GM12874 (cell line): ENCODE results near the gene SUSD2.

Source experiments
- CTCF ChIP-seq: IDR thresholded peaks from 2 replicates; pipeline ENCODE4 v1.5.1; 2011; ENCODE audit warnings: low read depth, mild to moderate bottlenecking, control low read depth, low read length, moderate library complexity; ENCODE audit not compliant: insufficient read depth

Gene SUSD2

DNA sequence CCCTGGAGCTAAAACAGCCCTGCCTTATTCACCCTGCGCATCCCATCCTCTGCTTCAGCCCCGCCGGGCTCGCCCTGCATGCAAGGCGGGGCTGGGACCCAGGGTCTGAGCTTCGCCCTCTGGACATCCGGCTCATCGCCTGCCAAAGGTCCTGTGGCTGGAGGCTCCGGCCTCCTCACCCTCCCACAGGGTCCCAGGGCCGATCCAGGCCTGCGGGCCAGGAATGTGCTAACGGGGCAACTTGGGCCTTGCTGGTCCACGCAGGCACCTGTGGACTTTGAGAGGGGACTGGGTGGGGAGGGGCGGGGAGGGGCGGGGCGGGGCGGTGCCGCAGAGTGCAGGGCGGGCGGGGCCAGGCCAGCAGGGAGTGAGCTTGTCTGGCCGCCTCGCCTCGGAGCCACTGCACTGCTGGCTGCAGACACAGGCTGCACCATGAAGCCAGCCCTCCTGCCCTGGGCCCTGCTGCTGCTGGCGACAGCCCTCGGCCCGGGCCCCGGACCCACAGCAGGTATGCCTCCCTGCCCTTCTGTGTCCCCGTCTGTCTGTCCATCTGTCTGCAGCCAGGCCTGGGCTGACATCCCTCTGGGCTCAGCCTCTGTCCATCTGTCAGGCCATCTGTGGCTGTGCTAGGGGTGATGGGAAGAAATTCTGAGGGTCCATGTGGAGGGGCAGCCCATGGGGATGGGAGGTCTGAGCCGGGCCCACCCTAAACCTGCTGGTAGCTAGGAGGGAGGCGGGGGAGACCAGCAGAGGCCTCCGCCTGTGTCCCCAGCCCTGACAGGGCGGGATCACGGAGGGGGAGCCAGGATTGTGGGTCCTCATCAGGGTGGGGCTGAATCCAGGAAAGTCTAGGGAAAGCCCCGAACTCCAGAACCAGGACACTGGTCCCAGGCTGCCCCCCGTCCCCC, at the start of gene SUSD2:
SUSD2 (plus strand) TSS at position 400 of the 908 bp plus-strand sequence; CDS start at position 433, 33 bp downstream.
- TF ChIP-seq CTCF, result no peak

DNA sequence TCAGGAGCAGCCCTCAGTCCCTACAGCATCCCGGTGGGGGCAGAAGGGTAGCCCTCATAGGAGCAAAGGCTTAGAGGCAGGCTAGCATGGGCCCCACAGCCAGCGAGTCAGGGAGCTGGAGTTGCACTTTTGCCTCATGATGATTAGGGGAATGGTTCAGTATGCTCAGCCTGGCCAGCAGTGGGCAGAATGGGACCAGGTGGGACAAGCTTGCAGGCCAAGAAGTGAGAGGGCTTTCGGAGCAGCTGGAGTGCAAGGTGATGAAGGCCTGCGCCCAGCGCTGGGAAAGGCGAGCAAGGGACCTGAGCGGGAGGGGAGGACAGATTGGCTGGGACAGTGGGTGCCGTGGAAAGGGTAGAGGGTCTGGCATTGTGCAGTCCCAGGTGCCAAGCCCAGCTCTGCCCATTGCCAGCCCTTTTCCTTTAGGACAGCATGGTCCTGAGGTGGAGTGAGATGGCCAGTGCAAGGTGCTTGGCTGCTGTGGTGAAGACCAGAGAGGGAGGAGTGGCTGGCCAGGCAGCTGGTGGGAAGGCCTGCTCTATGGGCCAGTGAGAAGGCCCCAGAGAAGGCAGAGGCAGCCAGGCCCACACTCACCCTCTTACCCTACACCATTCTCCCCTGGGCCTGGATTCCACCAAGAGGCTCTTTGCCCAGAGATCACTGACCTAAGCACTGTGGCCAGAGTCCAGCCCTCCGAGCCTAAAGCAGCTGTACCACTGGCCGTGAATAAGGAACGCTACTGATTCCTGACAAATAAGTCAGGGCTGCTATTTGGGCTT, 47.9 kb upstream of the SUSD2 start:
- TF ChIP-seq CTCF, result peak; percentile 36; the same call in 1 of the 2 replicates

- no peak for TF ChIP-seq CTCF
Observed at GRCh38 chr22:24134090-24134846, 47.0 kb upstream of the SUSD2 start.

DNA sequence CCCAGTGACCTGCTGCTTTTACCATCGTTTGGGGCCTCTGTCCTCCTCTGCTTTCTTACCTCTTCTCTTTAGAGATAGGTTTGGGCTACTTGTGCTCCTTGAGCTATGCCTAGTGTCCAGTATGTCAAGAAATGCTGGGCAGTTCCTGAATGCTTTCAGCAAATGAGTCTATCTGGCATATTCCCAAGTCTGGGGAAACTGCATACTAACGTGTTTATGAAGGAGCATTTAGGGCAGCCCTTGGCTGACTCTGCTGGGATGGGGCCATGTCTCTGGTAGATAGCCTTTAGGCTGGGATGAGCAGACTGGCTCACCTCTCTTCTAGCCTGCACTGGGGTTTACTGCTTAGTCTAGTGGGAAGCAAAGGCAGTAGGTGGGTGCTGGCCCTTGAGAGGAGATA, 43.7 kb upstream of the SUSD2 start:
- TF ChIP-seq CTCF, result no peak

DNA sequence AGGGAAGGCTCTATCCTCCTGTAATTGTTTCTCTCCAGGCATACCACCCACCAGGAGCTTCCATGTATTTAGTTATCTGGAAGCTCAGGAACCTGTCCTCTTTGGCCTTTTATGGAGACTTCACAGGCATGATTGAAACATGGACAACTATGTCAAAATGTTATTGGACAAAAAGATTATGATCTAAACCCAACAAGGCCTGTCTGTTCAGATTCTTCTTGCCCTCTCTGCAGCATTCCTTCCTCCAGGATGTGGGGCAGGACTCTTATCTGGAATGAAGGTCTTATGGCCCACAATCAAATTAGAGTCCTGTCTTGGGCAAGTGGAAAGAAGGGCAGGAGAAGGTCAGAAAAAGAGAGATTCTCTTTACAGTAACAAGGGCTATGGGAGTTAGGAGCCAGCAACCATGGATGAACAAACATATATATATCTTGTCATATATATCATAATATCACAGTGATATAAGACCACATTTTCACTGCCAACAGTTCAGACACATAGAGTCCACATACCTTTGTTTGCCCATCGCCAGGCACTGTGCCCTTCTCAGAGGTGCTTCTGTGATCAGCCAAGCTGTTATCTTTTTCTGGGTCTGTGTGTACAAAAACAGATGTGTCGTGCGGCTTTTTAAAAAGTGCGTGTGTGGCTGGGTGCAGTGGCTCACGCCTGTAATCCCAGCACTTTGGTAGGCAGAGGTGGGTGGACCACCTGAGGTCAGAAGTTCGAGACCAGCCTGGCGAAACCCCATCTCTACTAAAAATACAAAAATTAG, 42.5 kb upstream of the SUSD2 start:
- TF ChIP-seq CTCF, result no peak

- TF ChIP-seq CTCF, result 0 out of 2 replicates have a peak, but pooled peaks have one; percentile 2
Observed at GRCh38 chr22:24140357-24140756, 40.9 kb upstream of the SUSD2 start.
